GM21515 (cell line): ENCODE data around the gene KRT79.
"Not testable (repeated sequence)": the region's sequence is repeated elsewhere in the genome, so short reads cannot be mapped to it uniquely, and the experiment has no call there.

Experiments
- ATAC-seq: cut with Tn5 transposase; IDR thresholded peaks from one replicate; pipeline ENCODE4 v1.9.1; 2021; ENCODE audit not compliant: unreplicated experiment

Gene KRT79

GRCh38 chr12:52806821-52807543, 27.1 kb downstream of the KRT79 start:
- no peak for ATAC-seq

- ATAC-seq: no peak
These were observed 27.8 kb downstream of the KRT79 start for GRCh38 chr12:52806169-52806811.

- ATAC-seq: no peak
These were observed 28.4 kb downstream of the KRT79 start for GRCh38 chr12:52805739-52806138.

GRCh38 chr12:52805000-52805399, 29.1 kb downstream of the KRT79 start:
- ATAC-seq: no peak

GRCh38 chr12:52802442-52802841, 31.7 kb downstream of the KRT79 start:
- no peak for ATAC-seq

DNA sequence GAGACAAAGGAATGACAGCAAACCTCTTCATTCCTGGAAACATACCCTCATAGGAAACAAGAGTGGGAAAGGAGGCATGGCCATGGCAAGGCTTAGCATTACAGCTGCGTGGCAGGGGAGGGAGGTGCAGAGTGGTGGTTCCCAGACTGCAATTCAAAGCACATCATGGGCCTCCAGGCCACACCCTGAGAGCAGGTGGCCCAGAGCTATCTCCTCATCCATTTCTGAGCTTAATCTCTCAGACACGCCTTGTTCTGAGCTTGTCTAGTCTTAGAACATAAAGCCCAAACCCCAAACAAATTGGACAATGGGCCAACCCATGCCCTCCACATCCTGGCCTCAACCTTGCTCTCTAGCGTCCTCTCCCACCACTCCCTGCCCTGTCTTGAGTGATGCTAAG, 32.3 kb downstream of the KRT79 start:
- no peak for ATAC-seq

DNA sequence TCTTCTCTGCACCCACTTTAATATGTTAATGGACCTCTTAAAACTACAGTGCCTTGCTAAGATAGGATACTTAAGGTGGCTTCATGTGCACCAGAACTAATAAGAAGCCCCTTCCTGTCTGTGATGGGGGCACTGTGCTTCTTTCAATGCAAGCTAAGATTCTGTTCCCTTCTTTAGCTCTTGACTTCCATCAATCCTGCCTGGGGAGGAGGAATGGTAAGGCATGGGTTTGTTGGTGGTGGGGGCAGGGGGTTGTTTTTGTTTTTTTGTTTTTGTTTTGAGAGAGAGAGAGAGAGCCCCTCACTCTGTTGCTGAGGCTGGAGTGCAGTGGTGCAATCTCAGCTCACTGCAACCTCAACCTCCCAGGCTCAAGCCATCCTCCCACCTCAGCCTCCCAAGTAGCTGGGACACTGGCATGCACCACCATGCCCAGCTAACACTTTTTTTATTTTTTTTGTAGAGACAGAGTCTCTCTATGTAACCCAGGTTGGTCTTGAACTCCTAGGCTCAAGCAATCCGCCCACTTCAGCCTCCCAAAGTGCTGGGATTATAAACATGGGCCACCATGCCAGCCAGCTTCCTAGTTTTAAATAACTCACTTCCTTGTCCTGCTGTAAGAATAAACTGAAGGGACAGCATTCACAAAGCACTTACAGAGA, 33.7 kb downstream of the KRT79 start:
- no peak for ATAC-seq

DNA sequence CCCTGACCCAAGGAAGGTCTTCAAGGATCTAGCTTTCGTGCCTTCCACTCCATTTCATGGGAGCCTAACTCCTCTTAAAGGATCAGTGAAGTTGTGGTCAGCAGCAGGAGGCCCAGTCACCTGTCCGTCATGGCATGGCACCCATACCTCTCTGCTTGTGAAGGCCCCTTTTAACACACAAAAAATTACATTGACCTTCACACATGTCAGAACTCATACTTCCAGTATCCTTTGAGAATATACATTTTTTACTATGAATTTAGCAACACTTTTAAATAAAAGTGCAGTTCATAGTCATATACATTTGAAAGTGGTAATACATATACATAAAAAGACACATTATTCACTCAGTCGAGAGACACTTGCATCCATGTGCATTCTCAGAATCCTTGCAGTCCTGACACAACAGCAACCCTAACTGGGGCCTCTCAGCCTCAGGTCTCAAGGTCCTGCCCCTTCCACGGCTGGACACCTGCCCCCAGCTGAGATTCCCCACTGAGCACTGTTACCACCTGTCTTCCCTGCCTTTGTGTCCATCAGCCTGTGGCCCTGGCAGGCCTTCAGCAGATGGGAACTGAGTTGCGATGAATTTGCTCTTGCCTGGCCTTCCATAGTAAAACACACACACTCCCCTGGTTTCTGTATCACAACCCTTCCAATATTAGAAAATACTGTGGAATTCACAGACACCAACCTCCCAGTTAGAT, 34.5 kb downstream of the KRT79 start:
- no peak for ATAC-seq

- no peak for ATAC-seq
These were observed 35.2 kb downstream of the KRT79 start for GRCh38 chr12:52798671-52799504.

DNA sequence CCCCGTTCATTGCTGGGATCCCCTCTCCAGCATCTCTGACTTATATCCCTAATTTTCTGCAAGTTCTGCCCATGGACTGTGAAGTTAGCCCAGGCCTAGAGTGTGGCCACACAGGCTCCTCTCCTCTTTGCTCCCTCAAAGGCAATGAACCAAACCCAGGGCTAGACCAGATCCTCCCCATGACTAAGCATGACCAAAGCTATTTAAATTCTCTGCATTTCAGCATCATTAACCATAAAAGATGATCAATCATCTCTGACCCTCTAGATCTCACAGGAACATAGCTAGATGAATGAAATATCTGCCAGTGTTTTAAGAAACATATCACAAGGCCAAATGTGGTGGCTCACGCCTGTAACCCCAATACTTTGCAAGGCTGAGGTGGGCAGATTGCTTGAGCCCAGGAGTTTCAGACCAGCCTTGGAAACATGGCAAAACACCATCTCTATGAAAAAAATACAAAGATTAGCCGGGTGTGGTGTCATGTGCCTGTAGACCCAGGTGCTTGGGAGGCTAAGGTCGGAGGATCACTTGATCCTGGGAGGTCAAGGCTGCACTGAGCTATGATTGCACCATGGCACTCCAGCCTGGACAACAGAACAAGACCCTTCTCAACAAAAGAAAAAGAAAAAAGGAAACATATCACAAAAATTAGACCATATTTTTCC, 36.0 kb downstream of the KRT79 start:
- no peak for ATAC-seq

DNA sequence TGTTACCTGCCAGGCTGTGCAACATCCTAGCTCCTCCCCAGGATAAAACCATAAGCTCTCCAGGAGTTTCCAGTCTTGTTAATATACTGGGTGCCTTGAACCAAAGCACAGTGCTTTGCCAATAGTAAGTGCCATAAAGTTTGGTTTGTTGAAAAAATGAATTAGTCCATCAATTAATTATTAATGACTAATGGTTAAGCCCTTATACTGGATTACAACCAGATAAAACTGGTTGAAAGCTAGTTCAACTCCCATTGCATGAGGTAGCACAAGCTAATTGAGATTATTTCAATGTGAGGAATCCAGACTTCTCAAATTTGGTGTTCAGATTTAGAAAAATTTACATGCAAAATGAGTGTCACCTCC, 36.6 kb downstream of the KRT79 start:
- ATAC-seq: no peak

GRCh38 chr12:52796839-52797528, 37.1 kb downstream of the KRT79 start:
- ATAC-seq: no peak

DNA sequence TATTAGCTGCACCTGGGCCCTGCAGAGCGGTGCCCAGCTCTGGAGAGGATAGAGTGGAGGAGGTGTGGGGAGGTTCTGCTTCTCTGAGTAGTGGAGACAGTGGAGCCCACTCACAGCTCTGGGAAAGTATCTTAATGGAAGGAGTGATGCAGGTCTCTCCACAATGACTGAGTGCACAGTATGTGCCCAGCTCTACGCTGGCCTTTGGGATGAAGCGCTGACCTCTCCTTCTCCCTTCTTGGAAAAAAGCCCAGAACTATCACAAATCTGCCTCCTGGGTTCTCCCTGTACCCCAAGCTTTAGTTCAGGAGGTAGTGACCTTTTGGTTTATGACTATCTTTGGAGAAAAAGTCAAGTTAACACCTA, 37.7 kb downstream of the KRT79 start:
- no peak for ATAC-seq

DNA sequence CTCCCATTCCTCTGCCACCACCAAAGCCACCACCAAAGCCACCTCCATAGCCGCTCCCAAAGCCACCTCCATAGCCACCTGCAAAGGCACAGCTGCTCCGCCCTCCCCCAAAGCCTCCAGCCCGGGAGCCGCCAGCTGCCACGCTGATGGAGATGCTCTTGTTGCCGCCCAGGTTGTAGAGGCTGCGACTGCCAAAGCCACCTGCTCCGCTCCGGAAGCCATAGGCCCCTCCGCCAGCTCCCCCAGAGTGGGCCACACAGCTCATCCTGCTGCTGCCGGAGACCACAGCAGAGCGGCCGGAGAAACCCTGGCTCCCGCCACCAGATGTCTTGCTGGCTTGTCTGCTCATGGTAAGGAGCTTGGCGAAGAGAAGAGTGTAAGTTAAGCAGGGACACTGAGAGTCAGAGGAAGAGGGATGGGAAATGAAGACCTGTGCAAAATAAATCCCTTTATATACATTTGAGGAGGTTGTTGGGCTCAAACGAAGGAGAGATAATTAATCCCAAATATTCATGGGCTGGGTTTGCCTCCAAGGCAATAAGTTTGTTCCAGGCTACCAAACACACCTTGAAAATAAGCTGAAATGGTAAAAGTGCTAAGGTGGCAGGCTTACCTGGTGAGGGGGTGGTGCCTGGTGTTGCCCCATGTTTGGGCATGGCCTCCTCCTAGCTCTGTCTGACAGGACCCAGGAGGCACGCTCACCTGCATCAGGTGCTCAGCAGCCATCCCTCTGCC, 38.2 kb downstream of the KRT79 start, which contains the start of gene KRT3:
KRT3 (minus strand) TSS at position 424 of the 735 bp plus-strand sequence; CDS start at position 349, 75 bp downstream.
- ATAC-seq: no peak

- not testable (repeated sequence) for ATAC-seq
These were observed 38.8 kb downstream of the KRT79 start for GRCh38 chr12:52795332-52795674.

- ATAC-seq: no peak
These were observed 39.4 kb downstream of the KRT79 start for GRCh38 chr12:52794479-52795331.

- ATAC-seq: no peak
These were observed 41.7 kb downstream of the KRT79 start for GRCh38 chr12:52792185-52793029.
